GM19468 (cell line): Measurements from ENCODE around the gene MUC2.

ENCODE experiments used
- ATAC-seq: cut with Tn5 transposase; IDR thresholded peaks from one replicate; pipeline ENCODE4 v1.9.1; 2021; ENCODE audit warnings: mild to moderate bottlenecking, moderate library complexity, moderate number of reproducible peaks; ENCODE audit not compliant: unreplicated experiment; ENCODE audit errors: extremely low read depth

MUC2 gene

DNA sequence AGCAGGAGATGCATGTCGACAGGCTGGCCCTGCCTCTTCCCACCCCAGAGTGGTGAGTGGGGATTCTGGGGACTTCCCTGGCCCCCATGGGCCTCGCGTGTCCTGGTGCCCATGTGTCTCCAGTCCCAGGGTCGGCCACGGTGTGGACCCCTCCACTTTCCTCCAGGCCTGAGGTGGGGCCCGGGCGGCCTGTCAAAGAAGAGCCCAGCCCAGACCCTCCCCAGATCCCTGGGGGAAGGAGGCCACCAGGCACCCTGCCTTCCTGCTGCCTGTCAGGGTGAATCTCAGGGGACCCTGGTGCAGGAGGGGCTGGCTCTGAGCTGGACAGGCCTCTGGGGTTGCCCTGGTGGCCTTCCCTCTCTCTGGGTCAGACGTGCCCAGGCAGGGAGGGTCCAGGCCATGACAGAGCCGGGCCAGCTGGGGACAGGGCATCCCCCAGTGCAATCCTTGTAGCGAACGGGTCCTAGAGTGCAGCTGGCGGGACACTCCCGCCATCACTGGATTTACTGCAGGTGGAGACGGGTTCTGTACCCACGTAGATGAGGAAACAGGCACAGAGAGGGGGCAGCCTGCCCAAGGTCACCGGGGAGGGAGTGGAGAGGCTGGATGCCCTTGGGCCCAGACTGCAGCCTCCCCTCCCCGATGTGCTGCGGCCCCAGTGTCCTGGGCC, 24.6 kb upstream of the MUC2 start:
- no peak for ATAC-seq

DNA sequence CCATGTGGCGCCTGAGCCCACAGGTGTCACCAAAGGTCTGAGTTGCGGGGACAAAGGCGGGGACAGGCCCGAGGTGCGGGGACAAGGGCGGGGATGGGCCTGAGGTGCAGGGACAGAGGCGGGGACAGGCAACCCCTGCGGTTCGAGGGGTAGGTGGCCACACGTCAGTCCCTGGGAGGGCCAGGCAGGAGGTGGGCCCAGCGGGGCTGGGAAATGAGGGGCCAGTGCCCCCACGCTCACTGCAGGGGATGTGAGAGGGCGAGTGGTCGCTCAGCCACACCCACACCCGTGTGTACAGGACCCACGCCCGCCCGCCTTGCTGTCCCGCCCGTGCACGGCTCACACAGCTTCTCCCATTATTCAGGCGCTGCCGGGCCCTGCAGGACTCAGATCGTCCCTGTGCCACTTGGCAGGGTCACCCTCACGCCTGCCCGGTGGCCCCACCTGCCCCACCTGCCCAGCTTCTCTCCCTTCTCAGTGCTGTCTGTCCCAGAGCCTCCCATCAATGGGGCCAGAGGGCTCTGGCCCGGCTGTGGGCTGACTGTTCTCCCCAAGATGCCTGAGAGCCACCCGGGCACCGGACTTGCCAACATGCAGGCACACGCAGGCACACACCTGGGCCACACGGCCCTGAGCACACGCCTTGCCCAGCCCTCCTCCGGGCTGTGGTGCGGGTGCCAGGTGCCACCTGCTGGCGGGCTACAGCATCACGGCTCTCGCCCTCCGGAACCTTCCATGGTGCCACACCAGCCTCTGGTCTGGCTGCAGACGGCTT, 23.9 kb upstream of the MUC2 start:
- ATAC-seq = no peak

DNA sequence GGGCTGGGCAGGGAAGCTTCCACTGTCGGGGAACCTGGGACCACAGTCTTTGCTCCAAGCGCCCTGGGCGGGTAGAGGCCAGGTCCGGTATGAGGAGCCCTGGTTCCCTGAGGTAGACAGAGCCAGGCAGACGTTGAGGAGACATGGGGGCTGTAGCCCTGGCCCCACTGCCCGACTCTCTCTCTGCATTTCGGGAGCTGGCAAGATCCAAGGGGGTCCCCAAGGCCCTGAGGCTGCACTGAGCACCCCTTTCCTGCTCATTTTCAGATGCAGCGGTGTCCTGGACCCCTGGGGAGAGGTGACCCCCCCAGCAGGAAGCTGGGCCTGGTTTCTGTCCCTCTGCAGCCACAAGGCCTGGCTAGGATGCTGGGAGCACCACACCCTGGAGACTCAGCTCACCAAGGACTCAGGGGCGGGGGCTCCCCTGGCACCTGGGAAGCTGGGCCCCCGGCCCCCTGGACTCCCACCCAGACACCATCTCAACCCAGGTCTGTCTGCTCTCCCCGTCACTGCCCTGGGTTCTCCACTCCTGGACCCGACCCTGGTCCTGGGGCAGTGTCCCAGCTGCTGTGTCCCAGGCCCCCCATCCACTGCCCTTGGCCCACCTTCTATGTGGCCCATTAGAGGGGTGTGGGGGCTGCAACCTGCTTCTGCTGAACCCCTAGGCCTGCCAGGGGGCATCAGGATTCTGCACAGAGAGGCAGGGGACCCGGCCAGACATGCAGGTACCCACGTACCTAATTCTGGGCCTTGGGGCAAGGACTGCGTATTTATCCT, 23.1 kb upstream of the MUC2 start:
- ATAC-seq = no peak

DNA sequence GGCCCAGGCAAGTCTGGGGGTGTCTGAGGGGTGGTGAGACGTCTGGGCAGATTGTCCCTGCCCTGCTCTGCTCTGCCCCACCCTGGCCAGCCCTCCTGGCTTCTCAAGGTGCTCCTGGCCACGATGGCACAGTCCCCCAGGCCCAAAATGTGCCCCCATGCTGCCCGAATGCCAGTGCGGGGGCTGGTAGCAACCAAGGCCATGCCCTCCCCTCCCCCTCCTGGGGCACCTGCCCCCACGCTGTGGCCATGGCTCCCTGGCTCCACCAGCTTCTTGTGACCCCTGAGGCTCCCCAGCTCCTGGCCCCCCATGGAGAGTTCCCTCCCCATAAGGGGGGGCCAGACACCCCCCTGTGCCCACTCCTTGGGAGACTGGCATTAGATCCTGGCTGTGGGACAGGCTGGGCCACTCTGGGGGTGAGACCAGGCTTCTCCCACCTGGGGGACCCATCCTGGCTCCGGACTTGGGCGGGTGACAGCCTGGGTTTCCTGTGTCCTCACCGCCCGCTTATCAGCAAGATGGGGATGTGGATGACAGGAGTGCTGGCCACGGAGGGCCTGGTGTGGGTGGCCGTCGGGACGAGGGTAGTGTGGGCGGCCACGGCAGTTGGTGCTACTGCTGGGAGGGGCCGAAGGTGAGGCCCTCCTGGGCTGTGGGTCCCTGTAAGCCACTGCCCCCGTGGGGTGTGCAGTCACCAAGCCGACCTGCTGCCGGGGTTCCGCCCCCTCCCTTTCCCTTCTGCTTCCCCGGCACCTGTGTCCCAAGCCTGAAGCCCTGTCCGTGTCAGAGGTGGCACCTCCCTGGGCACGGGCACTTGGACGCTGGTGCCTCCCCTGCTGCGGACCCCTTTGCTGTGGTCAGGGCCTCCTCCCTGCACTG, 22.3 kb upstream of the MUC2 start:
- ATAC-seq = no peak

DNA sequence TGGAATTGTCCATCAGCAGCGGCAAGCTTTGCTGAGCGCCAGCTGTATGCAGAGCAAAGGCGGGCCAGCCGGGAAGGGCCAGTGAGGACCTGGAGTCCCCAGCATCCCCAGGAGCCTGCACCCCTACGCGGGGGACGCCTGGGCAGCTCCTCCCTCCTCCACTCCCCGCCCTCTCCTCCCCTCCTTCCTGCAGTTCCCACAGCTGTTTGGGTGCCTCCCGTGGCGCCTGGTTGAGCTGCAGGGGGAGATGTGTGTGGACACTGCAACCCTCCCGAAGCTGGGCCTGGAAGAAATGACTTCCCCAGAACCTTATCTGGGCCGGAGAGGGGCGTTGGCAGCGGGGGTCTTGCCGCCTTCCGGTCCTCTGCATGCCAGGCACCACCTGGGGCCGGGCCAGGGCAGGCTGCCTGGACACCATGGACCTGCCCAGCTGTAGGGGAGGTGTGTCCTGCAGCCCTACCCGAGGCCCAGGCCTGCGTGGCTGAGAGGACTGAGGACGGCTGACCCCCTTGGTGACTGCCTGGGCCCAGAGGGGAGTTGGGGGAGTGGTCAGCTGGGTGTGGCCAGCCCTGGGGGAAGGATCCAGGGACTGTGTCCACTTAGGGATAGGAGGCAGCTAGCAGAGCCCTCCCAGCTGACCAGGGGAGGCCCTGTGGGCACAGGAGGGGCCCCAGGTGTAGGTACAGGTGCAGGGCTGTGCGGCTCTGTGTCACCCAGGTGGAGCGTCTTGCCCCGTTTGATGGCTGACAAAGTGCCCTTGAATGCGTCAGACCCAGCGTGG, 21.4 kb upstream of the MUC2 start:
- ATAC-seq = no peak

DNA sequence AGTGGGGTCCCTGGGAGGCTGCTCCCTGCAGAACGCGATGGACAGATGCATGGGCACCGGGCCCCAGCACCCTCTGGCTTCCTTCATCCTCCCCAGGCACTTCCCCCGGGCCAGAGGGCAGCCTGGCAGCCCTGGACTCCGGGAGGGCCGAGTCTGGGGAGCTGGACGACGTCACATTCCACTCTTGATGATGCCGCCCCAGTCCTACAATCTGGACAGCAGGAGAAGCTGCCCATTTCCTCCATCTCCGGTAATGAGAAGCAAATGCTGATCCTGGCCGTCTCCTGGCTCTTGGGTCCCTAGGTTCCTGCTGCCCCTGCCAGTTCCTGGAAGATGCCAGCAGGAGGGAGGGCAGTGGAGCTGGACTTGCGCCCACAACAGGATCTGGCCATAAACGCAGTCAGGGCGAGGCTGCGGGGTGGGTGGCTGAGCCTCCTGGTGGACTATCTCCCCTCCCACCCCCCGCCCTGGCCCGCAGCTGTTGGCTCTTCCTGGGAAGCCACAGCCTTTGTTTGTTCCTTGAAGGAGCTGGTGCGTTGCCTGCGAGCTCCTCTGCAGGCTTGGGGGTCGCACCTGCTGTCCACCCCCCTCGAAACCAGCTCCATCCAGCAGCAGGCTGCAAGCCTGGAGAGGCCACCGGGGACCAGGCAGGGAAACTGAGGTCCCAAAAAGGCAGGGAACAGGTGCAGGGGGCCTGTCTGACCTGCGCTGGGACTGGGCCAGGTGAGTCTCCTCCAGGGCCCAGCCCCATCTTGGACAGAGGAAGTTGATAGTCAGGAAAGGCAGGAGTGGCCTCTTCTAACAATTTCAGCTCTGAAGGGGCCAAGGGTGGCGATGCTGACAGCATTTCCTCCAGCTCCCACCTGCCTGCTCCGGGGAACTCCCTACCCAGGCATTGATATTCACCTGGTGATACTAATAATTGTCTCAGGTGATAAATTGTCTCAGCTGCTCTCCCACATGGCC, 20.2 kb upstream of the MUC2 start:
- ATAC-seq = no peak

DNA sequence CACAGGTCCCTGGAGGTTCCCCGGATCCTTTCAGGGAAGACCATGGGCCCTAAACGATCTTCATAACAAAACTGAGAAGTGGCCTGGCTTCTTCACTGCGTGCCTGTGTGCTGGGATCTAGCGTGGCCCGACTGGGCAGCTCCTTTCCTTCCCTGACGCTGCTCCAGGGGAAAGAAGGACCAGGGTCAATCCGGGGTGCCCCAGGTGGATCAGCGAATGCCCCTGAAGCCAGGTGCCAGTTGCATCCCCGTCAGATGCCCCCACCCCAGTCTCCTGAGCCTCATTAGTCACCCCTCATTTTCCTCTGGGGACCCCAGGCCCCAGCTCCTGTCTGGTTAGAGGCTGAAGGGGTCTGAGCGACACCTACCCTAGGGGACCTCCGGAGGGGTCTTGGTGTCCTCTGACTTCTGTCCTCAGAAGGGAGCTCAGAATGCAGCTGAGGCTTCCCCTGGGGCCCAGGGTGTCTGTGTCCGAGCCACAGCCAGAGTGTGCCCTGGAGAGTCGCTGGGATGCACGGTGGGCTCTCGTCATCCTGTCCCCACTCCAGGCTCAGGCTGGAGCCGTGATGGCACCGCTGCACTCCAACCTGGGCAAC, 19.5 kb upstream of the MUC2 start:
- ATAC-seq = no peak

DNA sequence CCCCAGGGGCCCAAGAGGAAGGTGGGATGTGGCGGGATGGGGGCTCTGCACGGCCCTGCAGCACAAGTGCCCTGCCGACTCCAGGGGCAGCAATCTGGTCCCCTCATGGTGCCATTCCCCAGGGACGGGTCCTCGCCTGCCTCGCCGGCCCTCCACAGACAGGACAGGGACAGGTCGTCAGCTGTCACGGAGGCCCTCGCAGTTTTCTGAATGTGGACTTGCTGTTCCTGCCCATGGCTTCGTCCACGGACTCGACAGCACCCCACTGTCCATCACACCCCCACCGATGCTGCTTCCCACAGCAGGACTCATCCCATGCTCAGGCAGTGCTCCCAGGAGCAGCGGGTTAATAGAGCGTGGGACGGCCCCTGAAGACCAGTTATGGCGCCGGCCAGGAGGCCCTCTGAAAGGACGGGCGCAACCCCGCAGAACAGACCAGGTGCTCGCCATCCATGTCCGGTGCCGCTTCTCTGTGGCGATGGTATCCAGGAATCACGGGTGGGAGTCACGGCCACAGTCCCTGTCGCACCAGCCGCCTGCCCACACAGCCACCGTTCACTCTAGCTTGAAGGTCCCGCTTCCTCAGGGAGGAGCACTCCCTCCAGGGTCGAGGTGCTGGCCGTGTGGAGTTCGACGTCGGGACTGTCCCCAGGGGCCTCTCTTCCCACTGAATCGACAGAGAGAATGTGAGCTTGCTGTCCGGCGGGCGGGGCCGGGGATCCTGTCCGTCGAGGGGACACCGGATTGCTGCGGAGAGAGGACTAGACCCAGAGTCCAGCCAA, 18.5 kb upstream of the MUC2 start:
- ATAC-seq = no peak

DNA sequence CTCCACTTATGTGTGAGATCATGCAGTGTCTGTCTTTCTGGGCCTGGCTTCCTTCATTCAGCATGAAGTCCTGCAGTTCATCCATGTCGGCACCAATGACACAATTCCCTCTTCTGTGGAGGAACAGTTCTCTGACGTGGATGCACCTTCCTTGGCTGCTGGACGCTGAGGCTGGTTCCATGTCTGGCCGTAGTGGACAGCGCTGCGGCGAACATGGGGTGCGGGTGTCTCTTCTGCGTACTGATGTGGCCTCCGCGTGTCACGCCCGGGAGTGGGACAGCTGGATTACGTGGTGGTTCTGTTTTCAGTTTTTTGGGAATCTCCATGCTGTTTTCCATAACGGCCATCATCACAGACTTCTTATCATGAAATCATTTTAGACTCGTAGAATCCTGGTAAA, 16.9 kb upstream of the MUC2 start:
- ATAC-seq = no peak

DNA sequence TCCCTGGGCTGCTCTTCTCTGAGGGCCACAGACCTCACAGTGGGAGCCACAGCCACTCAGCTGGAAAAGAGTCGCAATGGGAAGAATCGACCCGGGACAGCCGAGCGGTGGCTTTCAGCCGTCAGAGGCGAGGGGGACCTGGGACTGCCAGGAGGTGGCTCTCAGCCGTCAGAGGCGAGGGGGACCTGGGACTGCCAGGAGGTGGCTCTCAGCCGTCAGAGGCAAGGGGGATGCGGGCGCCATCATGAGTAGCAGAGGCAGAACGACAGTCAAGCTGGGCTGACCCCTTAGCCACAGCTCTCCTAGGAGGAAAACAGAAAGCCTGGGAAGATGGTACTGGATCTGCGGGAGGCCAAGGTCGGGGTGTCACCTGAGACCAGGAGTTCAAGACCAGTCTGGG, 14.9 kb upstream of the MUC2 start:
- ATAC-seq = no peak

DNA sequence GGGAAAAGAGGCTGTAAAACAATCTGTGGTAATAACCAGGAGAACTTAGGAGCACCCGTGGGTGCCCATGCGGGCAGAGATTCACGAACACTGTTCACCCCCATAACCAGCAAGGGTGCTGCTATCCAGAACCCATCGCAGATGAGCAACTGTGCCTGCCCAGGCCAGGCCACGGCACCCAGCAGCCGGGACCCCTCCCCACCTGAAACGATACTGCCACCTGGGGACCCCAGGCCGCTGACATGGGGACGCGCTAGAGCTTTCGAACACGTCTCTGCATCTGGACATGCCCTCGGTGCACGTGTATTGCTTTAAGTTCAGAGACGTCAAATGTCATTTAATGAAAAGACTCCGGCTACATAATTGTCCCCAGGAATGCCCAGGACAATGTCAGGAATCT, 14.3 kb upstream of the MUC2 start:
- no peak for ATAC-seq

DNA sequence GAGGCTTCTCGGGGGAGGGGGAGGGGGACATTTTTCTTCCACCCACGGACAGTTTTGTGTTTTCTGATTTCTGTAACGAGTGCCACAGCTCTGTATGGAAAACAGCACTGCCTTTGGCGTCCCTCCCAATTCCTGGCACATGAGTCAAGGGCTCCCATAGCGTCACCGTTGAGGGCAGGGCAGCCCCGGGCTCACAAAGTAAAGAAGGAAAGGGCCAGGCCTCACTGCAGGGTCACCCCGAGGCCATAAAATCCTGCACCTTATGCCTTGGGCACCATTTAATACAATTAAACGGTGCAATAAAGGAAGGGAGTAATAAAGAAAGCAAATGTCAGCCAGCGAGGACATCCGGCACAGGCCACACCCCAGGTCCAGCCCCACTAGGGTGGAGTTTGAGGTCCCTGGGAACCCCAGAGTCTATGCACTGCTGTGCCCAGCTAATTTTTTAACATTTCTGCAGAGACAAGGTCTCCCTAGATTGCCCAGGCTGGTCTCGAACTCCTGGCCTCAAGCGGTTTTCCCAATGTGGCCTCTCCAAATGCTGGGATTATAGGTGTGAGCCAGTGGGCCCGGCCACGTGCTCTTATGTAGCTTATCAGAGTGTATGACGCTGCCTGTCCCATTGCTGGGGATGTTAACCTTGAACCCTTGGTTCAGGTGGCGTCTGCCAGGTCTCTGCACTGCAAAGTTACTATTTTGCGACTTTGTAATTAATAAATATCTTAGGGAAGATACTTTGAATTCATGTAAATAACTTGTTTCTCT, 13.6 kb upstream of the MUC2 start:
- ATAC-seq = no peak

DNA sequence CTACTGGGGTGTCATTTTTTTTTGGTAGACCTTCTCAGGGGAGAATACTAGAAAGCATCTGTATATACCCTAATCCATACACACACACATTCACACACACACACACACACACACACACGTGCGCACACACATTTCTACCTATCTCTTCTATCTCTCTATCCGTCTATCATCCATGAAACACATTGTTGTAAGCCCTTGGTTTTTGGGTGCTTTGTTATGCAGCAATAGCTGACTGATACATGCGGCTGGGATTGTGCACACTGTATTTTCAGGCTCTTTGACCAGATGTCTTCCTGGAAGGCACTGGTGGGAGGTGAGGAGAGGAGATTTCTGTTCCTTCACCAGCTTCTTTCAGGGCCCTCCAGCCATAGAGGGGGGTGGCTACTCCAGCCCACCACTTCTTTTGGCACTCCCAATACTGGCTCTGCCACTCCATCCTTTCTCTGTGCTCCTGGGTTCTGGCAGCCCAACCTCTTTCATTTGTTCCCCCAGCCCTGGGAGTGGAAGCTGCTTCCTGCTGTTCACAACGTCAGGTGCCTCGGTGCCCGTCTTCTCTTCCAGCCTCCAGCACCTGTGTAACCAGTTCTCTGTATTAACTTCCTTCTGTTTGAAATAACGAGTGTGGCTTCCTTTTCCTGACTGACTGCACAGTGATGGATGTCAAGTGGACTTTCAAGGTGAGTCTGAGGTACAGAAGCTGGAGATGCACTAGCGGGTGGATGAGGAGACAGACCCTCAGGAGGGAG, 12.4 kb upstream of the MUC2 start:
- ATAC-seq = no peak

DNA sequence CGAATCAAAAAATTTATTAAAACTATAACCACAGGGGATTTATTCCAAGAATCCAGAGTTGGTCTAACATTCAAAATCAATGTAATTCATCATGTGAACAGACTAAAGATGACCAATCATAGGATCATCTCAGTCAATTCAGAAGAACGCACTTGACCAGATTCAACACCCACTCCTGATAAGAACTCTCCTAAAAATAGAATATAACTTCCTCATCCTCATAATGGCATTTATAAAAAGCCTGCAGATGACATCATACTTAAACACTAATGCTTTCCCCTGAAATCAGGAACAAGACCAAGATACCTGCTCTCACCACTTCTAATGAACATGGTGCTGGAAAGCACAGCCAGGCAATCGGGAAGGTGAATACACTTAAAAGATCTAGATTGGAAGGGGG, 10.5 kb upstream of the MUC2 start:
- no peak for ATAC-seq

DNA sequence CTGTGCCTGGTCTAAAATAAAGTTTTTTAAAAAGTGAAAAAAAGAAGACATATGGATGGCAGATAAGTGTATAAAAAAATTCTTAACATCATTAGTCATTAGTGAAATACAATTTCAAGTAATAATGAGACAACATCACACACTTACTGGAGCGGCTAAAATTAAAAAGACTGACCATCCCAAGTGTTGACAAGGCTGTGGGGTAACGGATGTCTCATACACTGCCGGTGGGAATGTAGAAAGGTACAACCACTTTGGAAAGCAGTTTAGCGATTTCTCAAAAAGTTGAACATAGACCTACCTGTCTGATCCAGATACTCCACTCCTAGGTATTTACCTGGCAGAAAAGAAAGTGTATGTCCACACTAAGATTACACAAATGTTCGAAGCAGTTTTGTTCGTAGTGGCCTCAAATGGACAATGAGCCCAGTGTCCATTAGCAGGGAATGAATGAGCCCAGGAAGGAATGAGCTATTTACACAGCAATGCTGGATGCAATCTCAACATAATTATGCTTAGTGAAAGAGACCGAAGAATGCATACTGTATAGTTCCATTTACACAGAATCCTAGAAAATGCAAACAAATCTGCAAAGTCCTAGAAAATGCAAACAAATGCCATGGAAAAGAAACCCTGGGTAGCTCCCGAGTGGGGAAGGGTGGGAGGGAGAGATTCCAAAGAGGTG, 6.7 kb upstream of the MUC2 start:
- ATAC-seq = no peak
